ENCODE results near the gene BMPR1A.

DNA sequence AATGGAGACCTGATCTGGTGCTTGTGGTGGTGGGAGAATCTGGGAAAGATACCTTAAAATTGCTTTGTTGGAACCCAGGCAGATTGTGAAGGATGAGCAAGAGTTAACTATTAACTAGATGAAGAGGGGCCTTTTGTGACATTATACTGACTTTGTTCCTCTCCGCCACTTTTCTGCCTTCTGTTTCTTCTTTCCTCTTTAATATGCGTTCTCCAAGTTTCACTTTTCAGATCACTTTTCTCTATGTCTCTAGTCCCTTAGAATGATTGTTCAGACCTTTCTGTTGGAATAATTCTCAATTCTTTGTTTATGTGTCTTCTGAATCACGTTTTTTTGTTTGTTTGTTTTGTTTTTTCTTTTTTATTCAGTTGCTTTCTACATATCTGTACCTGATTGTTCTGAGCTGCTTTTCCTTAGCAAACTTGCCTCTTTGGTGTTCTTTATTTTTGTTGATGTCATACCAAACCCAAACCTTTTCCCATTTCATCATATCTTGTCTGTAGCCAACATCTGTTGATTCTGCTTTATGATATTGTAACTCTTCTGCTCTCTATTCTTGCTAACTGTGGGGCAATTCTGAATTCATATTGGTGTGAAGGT, 2.8 kb downstream of the BMPR1A start:
- TF ChIP-seq, protein P1, sequence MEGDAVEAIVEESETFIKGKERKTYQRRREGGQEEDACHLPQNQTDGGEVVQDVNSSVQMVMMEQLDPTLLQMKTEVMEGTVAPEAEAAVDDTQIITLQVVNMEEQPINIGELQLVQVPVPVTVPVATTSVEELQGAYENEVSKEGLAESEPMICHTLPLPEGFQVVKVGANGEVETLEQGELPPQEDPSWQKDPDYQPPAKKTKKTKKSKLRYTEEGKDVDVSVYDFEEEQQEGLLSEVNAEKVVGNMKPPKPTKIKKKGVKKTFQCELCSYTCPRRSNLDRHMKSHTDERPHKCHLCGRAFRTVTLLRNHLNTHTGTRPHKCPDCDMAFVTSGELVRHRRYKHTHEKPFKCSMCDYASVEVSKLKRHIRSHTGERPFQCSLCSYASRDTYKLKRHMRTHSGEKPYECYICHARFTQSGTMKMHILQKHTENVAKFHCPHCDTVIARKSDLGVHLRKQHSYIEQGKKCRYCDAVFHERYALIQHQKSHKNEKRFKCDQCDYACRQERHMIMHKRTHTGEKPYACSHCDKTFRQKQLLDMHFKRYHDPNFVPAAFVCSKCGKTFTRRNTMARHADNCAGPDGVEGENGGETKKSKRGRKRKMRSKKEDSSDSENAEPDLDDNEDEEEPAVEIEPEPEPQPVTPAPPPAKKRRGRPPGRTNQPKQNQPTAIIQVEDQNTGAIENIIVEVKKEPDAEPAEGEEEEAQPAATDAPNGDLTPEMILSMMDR (conservative IDR thresholded peaks at IDR 0.05; ENCODE audit: low read depth, low read length) = no peak
- TF ChIP-seq RAD21 (IDR thresholded peaks at IDR 0.05; ENCODE audit: low read length) (no peak), POLR2A (IDR thresholded peaks at IDR 0.05; ENCODE audit: low read depth, low read length) (no peak), RCOR1 (IDR thresholded peaks at IDR 0.05; ENCODE audit: insufficient replicate concordance, low read length) (no peak)
